NCI-H82 treated with DMSO at 0.1 percent for 48 hours (cell line): ENCODE results near the gene METTL17.
"Not testable (repeated sequence)": the region's sequence is repeated elsewhere in the genome, so short reads cannot be mapped to it uniquely, and the experiment has no call there.

Experiments
- DNase-seq: peaks from one replicate; lab custom pipeline; 2025; ENCODE audit not compliant: unreplicated experiment; lab: John Stamatoyannopoulos, UW

METTL17 gene

GRCh38 chr14:20989471-20989786 lies 351 bp upstream of the METTL17 start:
- DNase-seq, result no peak

- DNase-seq, result no peak
Measured at GRCh38 chr14:20996521-20996920, 6.7 kb downstream of the METTL17 start.

- no peak for DNase-seq
Measured at GRCh38 chr14:20997115-20997514, 7.3 kb downstream of the METTL17 start.

- DNase-seq, result no peak
Measured at GRCh38 chr14:20997564-20997963, 7.8 kb downstream of the METTL17 start.

- DNase-seq, result no peak
Measured at GRCh38 chr14:20998139-20998538, 8.4 kb downstream of the METTL17 start.

GRCh38 chr14:20998674-20999366 lies 9.0 kb downstream of the METTL17 start, which contains the start of gene SLC39A2:
Gene SLC39A2, plus strand, starts transcription at chr14:20999293. Its CDS starts 154 bp downstream, at chr14:20999447.
- no peak for DNase-seq

GRCh38 chr14:20999591-20999990 lies 9.8 kb downstream of the METTL17 start:
- no peak for DNase-seq

- DNase-seq, result no peak
Measured at GRCh38 chr14:21001218-21001617, 11.4 kb downstream of the METTL17 start.

- no peak for DNase-seq
Measured at GRCh38 chr14:21003788-21004346, 14.1 kb downstream of the METTL17 start.

GRCh38 chr14:21009721-21010120 lies 19.9 kb downstream of the METTL17 start:
- DNase-seq, result not testable (repeated sequence)

- no peak for DNase-seq
Measured at GRCh38 chr14:21011136-21011535, 21.4 kb downstream of the METTL17 start.

GRCh38 chr14:21014761-21015190 lies 25.0 kb downstream of the METTL17 start:
- DNase-seq, result peak; percentile 41

- no peak for DNase-seq
Measured at GRCh38 chr14:21015312-21015711, 25.5 kb downstream of the METTL17 start.

GRCh38 chr14:21016413-21017190 lies 26.8 kb downstream of the METTL17 start:
- no peak for DNase-seq

- no peak for DNase-seq
Measured at GRCh38 chr14:21017528-21018245, 27.9 kb downstream of the METTL17 start.

- no peak for DNase-seq
Measured at GRCh38 chr14:21018286-21018685, 28.5 kb downstream of the METTL17 start.

- DNase-seq, result no peak
Measured at GRCh38 chr14:21018781-21019180, 29.0 kb downstream of the METTL17 start.

GRCh38 chr14:21019366-21019765 lies 29.6 kb downstream of the METTL17 start:
- DNase-seq, result no peak

GRCh38 chr14:21020977-21021545 lies 31.3 kb downstream of the METTL17 start:
- no peak for DNase-seq

- DNase-seq, result no peak
Measured at GRCh38 chr14:21022686-21023085, 32.9 kb downstream of the METTL17 start.

GRCh38 chr14:21023174-21023573 lies 33.4 kb downstream of the METTL17 start:
- DNase-seq, result no peak
